Measurements from ENCODE around the gene PRKG1. TPM values are rescaled to one million over a fixed set of nuclear protein-coding genes. Genes with fewer than 3 reads are reported as not detected.

Gene PRKG1
- total RNA-seq, 1 experiment from 2014 or later = 10.4 TPM

DNA sequence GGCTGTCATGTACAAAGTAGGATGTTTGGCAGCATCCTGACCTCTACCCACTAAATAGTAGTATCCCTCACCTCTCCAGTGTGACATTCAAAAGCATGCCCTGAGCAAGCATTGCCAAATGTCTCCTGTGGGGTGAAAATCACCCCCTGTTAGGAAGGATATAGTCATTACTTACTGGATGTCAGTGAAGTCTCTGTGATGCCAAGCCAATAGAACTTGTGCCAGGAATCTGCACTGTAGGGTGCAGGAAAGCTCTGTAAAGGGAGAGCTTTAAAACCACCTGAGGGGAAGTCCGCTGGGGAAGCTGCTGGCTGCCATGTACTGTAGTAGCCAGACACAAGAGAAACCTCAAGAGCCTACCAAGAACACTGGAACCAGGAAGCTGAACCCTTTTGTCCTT is 1069.1 kb downstream of the PRKG1 start:
- no peak overlapping the region for H2BK12ac ChIP-seq (ENCODE audit: insufficient read length, low read depth, low read length)
- no peak overlapping the region for H3K4ac ChIP-seq (ENCODE audit: low read depth, low read length)
- Mint-ChIP-seq H3K9me3 (no peaks in the 10 kb centered on the region), H3K4me1 (peaks cover 0 to 5% of the 10 kb centered on the region in 2 experiments; a peak in 2 of 4 replicates), H3K27me3 (ENCODE audit: low read depth) (no peaks in the 10 kb centered on the region), H3K27ac (no peak overlapping the region), H3K4me3 (no peak overlapping the region), H3K36me3 (ENCODE audit: insufficient read depth in 1 of 3, low read depth in 3 of 3) (no peaks in the 10 kb centered on the region)
- no peak for DNase-seq
- no peak overlapping the region for H3K14ac ChIP-seq (ENCODE audit: insufficient read depth, low read length)
- H3K4me1 ChIP-seq (ENCODE audit: insufficient read depth, low read length) = no peaks in the 10 kb centered on the region; the same call in 1 of the 2 replicates
- no peak overlapping the region for H3K9ac ChIP-seq (ENCODE audit: extremely low read depth, insufficient read length, low read length)
- H3K56ac ChIP-seq (ENCODE audit: insufficient read length, low read depth, low read length) = no peak overlapping the region
- no peaks in the 10 kb centered on the region for H3K23me2 ChIP-seq (ENCODE audit: insufficient read length, low read depth, low read length, poor library complexity, severe bottlenecking)
- H3K27me3 ChIP-seq (ENCODE audit: insufficient read depth, low read length) = no peaks in the 10 kb centered on the region
- no peak overlapping the region for H3K23ac ChIP-seq (ENCODE audit: insufficient read length, low read depth, low read length)
- no peak overlapping the region for H3K27ac ChIP-seq (ENCODE audit: insufficient read length, low read depth, low read length)
- no peak overlapping the region for H4K8ac ChIP-seq (replicated peaks; ENCODE audit: insufficient read length, low read depth, low read length)
- no peak overlapping the region for H2BK120ac ChIP-seq (ENCODE audit: low read depth, low read length, poor library complexity, severe bottlenecking)
- no peak overlapping the region for H2BK5ac ChIP-seq (ENCODE audit: insufficient read length, low read length)
- H2BK20ac ChIP-seq (ENCODE audit: low read depth, low read length, poor library complexity, severe bottlenecking) = no peak overlapping the region
- no peak overlapping the region for H2BK15ac ChIP-seq (ENCODE audit: low read depth, low read length)
- H3K9me3 ChIP-seq (ENCODE audit: control insufficient read depth, low read depth, low read length) = no peaks in the 10 kb centered on the region
- no peaks in the 10 kb centered on the region for H4K20me1 ChIP-seq (ENCODE audit: control insufficient read depth, insufficient read depth, insufficient read length)
- TF ChIP-seq, protein P1, sequence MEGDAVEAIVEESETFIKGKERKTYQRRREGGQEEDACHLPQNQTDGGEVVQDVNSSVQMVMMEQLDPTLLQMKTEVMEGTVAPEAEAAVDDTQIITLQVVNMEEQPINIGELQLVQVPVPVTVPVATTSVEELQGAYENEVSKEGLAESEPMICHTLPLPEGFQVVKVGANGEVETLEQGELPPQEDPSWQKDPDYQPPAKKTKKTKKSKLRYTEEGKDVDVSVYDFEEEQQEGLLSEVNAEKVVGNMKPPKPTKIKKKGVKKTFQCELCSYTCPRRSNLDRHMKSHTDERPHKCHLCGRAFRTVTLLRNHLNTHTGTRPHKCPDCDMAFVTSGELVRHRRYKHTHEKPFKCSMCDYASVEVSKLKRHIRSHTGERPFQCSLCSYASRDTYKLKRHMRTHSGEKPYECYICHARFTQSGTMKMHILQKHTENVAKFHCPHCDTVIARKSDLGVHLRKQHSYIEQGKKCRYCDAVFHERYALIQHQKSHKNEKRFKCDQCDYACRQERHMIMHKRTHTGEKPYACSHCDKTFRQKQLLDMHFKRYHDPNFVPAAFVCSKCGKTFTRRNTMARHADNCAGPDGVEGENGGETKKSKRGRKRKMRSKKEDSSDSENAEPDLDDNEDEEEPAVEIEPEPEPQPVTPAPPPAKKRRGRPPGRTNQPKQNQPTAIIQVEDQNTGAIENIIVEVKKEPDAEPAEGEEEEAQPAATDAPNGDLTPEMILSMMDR (conservative IDR thresholded peaks at IDR 0.05) = no peak
- no peak overlapping the region for H4K5ac ChIP-seq (ENCODE audit: insufficient read length, low read depth, low read length)
- H2AFZ ChIP-seq (ENCODE audit: low read length) = no peak overlapping the region
- H3T11ph ChIP-seq (ENCODE audit: low read length) = no peak overlapping the region
- H3K79me1 ChIP-seq (ENCODE audit: insufficient read depth, low read depth, low read length, poor library complexity, severe bottlenecking) = no peaks in the 10 kb centered on the region
- no peak overlapping the region for H4K91ac ChIP-seq (ENCODE audit: insufficient read length, low read depth, low read length)
- no peak overlapping the region for H3K4me2 ChIP-seq (ENCODE audit: insufficient read depth, insufficient read length, low read length)
- no peak overlapping the region for H3K18ac ChIP-seq (ENCODE audit: insufficient read length, low read depth, low read length)
- WGBS (ENCODE audit: extremely low coverage, insufficient read length, low lambda C conversion rate) = no CpG with 5 or more reads among the region's 1 CpG
- no peaks in the 10 kb centered on the region for H3K79me2 ChIP-seq (ENCODE audit: insufficient read depth, low read length)
- H2AK5ac ChIP-seq (ENCODE audit: insufficient read length, low read length) = no peak overlapping the region

All from H9 (cell line).